Sigmoid colon (tissue), 4 donors: Measurements from ENCODE around the gene IMPA2.

Source experiments
- CTCF ChIP-seq, 4 experiments: fragments of 450-650 bp in 3 of 4; fragments of 200-600 bp in 1 of 4; IDR thresholded peaks; one replicate each; pipeline ENCODE4 v1.5.1; 2016 to 2019; ENCODE audit warnings: antibody characterized with exemption in 4 of 4, mild to moderate bottlenecking in 3 of 4, moderate library complexity in 2 of 4
- EP300 ChIP-seq, 4 donors: sonication (generic); formaldehyde crosslinking; IDR thresholded peaks; one replicate each; pipeline ENCODE4 v1.6.1; 2017; ENCODE audit warnings: antibody characterized with exemption in 4 of 4
- POLR2A ChIP-seq, 2 donors: fragments of 450-650 bp; IDR thresholded peaks; one replicate each; pipeline ENCODE4 v1.6.1; 2016; ENCODE audit warnings: antibody characterized with exemption in 2 of 2, mild to moderate bottlenecking in 2 of 2, moderate library complexity in 2 of 2
- POLR2AphosphoS5 ChIP-seq, 4 donors: sonication (generic); formaldehyde crosslinking; IDR thresholded peaks; one replicate each; pipeline ENCODE4 v1.6.1; 2017; ENCODE audit warnings: antibody characterized with exemption in 4 of 4

DNA sequence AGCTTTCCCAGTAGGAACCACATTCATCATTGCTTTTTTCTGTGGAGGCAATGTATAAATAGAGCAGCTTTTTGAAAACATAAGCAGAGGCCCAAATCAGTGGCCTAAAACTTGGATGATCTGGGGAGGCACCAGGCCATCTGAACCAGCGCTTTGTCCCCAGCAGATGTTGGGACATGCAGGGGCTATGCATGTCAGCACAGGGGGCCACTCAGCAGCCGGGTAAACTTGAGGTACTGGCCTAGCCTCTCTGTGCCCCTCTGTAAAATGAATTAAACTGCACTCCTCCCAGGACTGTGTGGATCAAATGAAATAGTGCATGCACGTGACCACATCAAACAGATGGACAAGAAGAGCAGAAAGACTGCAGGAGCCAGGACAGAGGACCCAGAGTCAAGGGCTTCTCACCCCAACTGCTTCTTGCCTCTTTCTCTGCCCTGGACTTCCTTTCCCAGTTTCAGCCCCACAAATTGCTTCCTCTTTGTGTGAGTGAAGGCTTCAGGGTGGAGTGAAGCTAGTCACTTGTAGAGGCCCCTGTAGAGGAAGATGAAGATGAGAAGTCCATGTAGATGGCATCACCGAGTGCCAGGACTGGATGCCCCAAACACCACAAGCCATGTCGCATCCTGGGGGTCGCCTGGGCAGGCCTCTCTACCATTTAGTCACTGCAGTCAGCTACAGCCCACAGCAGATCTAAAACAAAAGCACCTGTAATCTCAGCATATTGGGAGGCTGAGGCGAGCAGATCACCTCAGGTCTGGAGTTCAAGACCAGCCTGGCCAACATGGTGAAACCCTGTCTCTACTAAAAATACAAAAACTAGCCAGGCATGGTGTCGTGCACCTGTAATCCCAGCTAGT is 53.2 kb downstream of the IMPA2 start:
- TF ChIP-seq CTCF (IDR thresholded peaks at IDR 0.05) (no peak), EP300 (IDR thresholded peaks at IDR 0.05) (no peak), POLR2A (IDR thresholded peaks at IDR 0.05) (no peak), POLR2AphosphoS5 (IDR thresholded peaks at IDR 0.05) (no peak)
